Tibial nerve (tissue), 4 donors: ENCODE results near the gene PAMR1. TPM values are rescaled to one million over a fixed set of nuclear protein-coding genes. Genes with fewer than 3 reads are reported as not detected.

Experiments used
- DNase-seq, 2 donors: peaks; one replicate each; pipeline ENCODE4 v3.0.0-alpha.2; 2019; ENCODE audit warnings: low spot score in 2 of 2
- H3K27ac ChIP-seq, 4 donors: fragments of 200-600 bp; sonication (generic) in 3 of 4; one replicate each; pipeline ENCODE4 v1.5.1; 2017 to 2019; ENCODE audit warnings: mild to moderate bottlenecking in 1 of 4
- H3K27me3 ChIP-seq, 2 donors: fragments of 200-600 bp; sonication (generic) in 1 of 2; one replicate each; pipeline versions ENCODE4 v1.5.1 to v1.6.0; 2017 to 2019
- H3K36me3 ChIP-seq, 3 donors: fragments of 200-600 bp; sonication (generic); one replicate each; pipeline ENCODE4 v1.5.1; 2018 to 2019
- H3K4me1 ChIP-seq, 4 donors: fragments of 200-600 bp; sonication (generic) in 3 of 4; one replicate each; pipeline ENCODE4 v1.5.1; 2017 to 2019
- H3K4me3 ChIP-seq, 4 donors: fragments of 200-600 bp; sonication (generic) in 3 of 4; one replicate each; pipeline ENCODE4 v1.5.1; 2017 to 2019; ENCODE audit warnings: mild to moderate bottlenecking in 1 of 4, moderate library complexity in 1 of 4
- H3K9me3 ChIP-seq, 4 donors: fragments of 200-600 bp; sonication (generic) in 3 of 4; one replicate each; pipeline ENCODE4 v1.5.1; 2017 to 2019
- CTCF ChIP-seq, 5 experiments: fragments of 200-600 bp in 3 of 5; fragments of 450-650 bp in 2 of 5; sonication (generic) in 3 of 5; IDR thresholded peaks; one replicate each; pipeline ENCODE4 v1.5.1; 2016 to 2019; ENCODE audit warnings: antibody characterized with exemption in 5 of 5, mild to moderate bottlenecking in 3 of 5, moderate library complexity in 2 of 5
- EP300 ChIP-seq, 2 donors: sonication (generic); formaldehyde crosslinking; IDR thresholded peaks; one replicate each; pipeline ENCODE4 v1.6.1; 2017; ENCODE audit warnings: antibody characterized with exemption in 2 of 2, mild to moderate bottlenecking in 1 of 2
- POLR2A ChIP-seq, 2 donors: fragments of 450-650 bp; IDR thresholded peaks; one replicate each; pipeline ENCODE4 v1.6.1; 2017; ENCODE audit warnings: antibody characterized with exemption in 2 of 2, mild to moderate bottlenecking in 2 of 2, moderate library complexity in 2 of 2
- WGBS, 2 donors: methylation state at CpG; one replicate each; pipeline ENCODE4 v1.1.5; 2018; 5-methylcytosine and 5-hydroxymethylcytosine counted together
- total RNA-seq, 4 donors: library from RNA; depleted of rRNA; stranded (reverse); fragments of >200 nt; gene quantifications; one replicate each; pipeline ENCODE4 v1.1.0, GENCODE V29; 2016

PAMR1 gene
- total RNA-seq, 4 donors from 2014 or later, result 6.9 to 10.8 (median 7.7) TPM

GRCh38 chr11:35483131-35483820, 42.1 kb downstream of the PAMR1 start:
- no peaks in the 10 kb centered on the region for H3K36me3 ChIP-seq
- peaks cover 0 to 21% (median 1%) of the 10 kb centered on the region in 4 donors for H3K4me1 ChIP-seq
- no peak overlapping the region for H3K27ac ChIP-seq
- H3K4me3 ChIP-seq, result no peak overlapping the region
- no peaks in the 10 kb centered on the region for H3K27me3 ChIP-seq
- H3K9me3 ChIP-seq, result peaks cover 0 to 18% (median 2%) of the 10 kb centered on the region in 4 donors
- TF ChIP-seq EP300 (IDR thresholded peaks at IDR 0.05) (no peak), POLR2A (IDR thresholded peaks at IDR 0.05) (no peak), CTCF (IDR thresholded peaks at IDR 0.05) (no peak)
- WGBS, 2 donors, result 92 to 94% methylated on average over 3 of the region's 3 CpGs
- no peak for DNase-seq

- no peak for TF ChIP-seq POLR2A (IDR thresholded peaks at IDR 0.05)
- no peak for TF ChIP-seq CTCF (IDR thresholded peaks at IDR 0.05)
- TF ChIP-seq EP300 (IDR thresholded peaks at IDR 0.05), result no peak
- WGBS, 2 donors, result 91 to 92% methylated on average over 5 of the region's 5 CpGs
- H3K9me3 ChIP-seq, result peaks cover 0 to 18% (median 2%) of the 10 kb centered on the region in 4 donors
- H3K4me3 ChIP-seq, result no peak overlapping the region
- H3K4me1 ChIP-seq, result peaks cover 0 to 6% (median 1%) of the 10 kb centered on the region in 4 donors
- DNase-seq, result no peak
- H3K27ac ChIP-seq, result no peak overlapping the region
- H3K36me3 ChIP-seq, result no peaks in the 10 kb centered on the region
- H3K27me3 ChIP-seq, result no peaks in the 10 kb centered on the region
Measured at GRCh38 chr11:35479731-35480130, 45.7 kb downstream of the PAMR1 start.

GRCh38 chr11:35478471-35479091, 46.8 kb downstream of the PAMR1 start:
- no peak for TF ChIP-seq EP300 (IDR thresholded peaks at IDR 0.05)
- no peak for TF ChIP-seq CTCF (IDR thresholded peaks at IDR 0.05)
- TF ChIP-seq POLR2A (IDR thresholded peaks at IDR 0.05), result no peak
- H3K4me1 ChIP-seq, result peaks cover 0 to 6% (median 1%) of the 10 kb centered on the region in 4 donors
- no peak overlapping the region for H3K27ac ChIP-seq
- 37 to 41% methylated on average over 7 of the region's 7 CpGs for WGBS, 2 donors
- no peaks in the 10 kb centered on the region for H3K27me3 ChIP-seq
- H3K9me3 ChIP-seq, result peaks cover 0 to 18% (median 2%) of the 10 kb centered on the region in 4 donors
- H3K36me3 ChIP-seq, result no peaks in the 10 kb centered on the region
- no peak for DNase-seq
- no peak overlapping the region for H3K4me3 ChIP-seq

- Histone ChIP-seq H3K36me3 (no peaks in the 10 kb centered on the region), H3K9me3 (peaks cover 0 to 12% (median 2%) of the 10 kb centered on the region in 4 donors), H3K4me3 (no peak overlapping the region), H3K4me1 (peaks cover 0 to 6% (median 1%) of the 10 kb centered on the region in 4 donors), H3K27me3 (no peaks in the 10 kb centered on the region), H3K27ac (no peak overlapping the region)
- 58 to 68% methylated on average over 4 of the region's 4 CpGs for WGBS, 2 donors
- DNase-seq, result no peak
- TF ChIP-seq CTCF (IDR thresholded peaks at IDR 0.05), result no peak
- TF ChIP-seq POLR2A (IDR thresholded peaks at IDR 0.05), result no peak
- no peak for TF ChIP-seq EP300 (IDR thresholded peaks at IDR 0.05)
Measured at GRCh38 chr11:35477901-35478300, 47.5 kb downstream of the PAMR1 start.

- no peaks in the 10 kb centered on the region for H3K36me3 ChIP-seq
- no peak for DNase-seq
- no peak overlapping the region for H3K4me3 ChIP-seq
- peaks cover 0 to 6% (median 1%) of the 10 kb centered on the region in 4 donors for H3K4me1 ChIP-seq
- H3K27ac ChIP-seq, result no peak overlapping the region
- WGBS, 2 donors, result 74 to 80% methylated on average over 4 of the region's 4 CpGs
- TF ChIP-seq EP300 (IDR thresholded peaks at IDR 0.05) (no peak), POLR2A (IDR thresholded peaks at IDR 0.05) (no peak), CTCF (IDR thresholded peaks at IDR 0.05) (no peak)
- H3K9me3 ChIP-seq, result no peaks in the 10 kb centered on the region
- H3K27me3 ChIP-seq, result no peaks in the 10 kb centered on the region
Measured at GRCh38 chr11:35474688-35475087, 50.7 kb downstream of the PAMR1 start.
